H9 (cell line): Measurements from ENCODE around the gene CLCA4. TPM values are rescaled to one million over a fixed set of nuclear protein-coding genes. Genes with fewer than 3 reads are reported as not detected.

Experiments
- DNase-seq: peaks from one replicate; pipeline ENCODE4 v3.0.0-alpha.2; 2017
- H2AFZ ChIP-seq: one replicate; pipeline ENCODE4 v1.6.1; 2013; ENCODE audit warnings: mild to moderate bottlenecking, low read length, control low read depth, moderate library complexity
- H2AK5ac ChIP-seq: 2 replicates; pipeline ENCODE4 v1.6.1; 2013; ENCODE audit warnings: low read length, control low read depth, mixed read lengths; ENCODE audit not compliant: insufficient read length
- H2BK120ac ChIP-seq: one replicate; pipeline ENCODE4 v1.6.1; 2013; ENCODE audit warnings: low read depth, mild to moderate bottlenecking, low read length, control low read depth, inconsistent platforms; ENCODE audit not compliant: poor library complexity, severe bottlenecking
- H2BK12ac ChIP-seq: 2 replicates; pipeline ENCODE4 v1.6.1; 2013; ENCODE audit warnings: low read length, control low read depth, mixed read lengths, low read depth; ENCODE audit not compliant: insufficient read length
- H2BK15ac ChIP-seq: 2 replicates; pipeline ENCODE4 v1.6.1; 2013; ENCODE audit warnings: low read depth, low read length, control low read depth
- H2BK20ac ChIP-seq: one replicate; pipeline ENCODE4 v1.6.1; 2013; ENCODE audit warnings: low read depth, mild to moderate bottlenecking, low read length, control low read depth, inconsistent platforms; ENCODE audit not compliant: poor library complexity, severe bottlenecking
- H2BK5ac ChIP-seq: 2 replicates; pipeline ENCODE4 v1.6.1; 2013; ENCODE audit warnings: low read length, control low read depth, mixed read lengths; ENCODE audit not compliant: insufficient read length
- H3K14ac ChIP-seq: 2 replicates; pipeline ENCODE4 v1.6.1; 2013; ENCODE audit warnings: low read length, control low read depth; ENCODE audit not compliant: insufficient read depth
- H3K18ac ChIP-seq: 2 replicates; pipeline ENCODE4 v1.6.1; 2013; ENCODE audit warnings: low read depth, mild to moderate bottlenecking, mixed read lengths, low read length, control low read depth; ENCODE audit not compliant: insufficient read length
- H3K23ac ChIP-seq: 2 replicates; pipeline ENCODE4 v1.6.1; 2013; ENCODE audit warnings: low read length, control low read depth, mixed read lengths, low read depth; ENCODE audit not compliant: insufficient read length
- H3K23me2 ChIP-seq: 2 replicates; pipeline ENCODE4 v1.6.1; 2013; ENCODE audit warnings: low read depth, mild to moderate bottlenecking, mixed read lengths, low read length, control low read depth; ENCODE audit not compliant: insufficient read length, poor library complexity, severe bottlenecking
- H3K27ac ChIP-seq: 2 replicates; pipeline ENCODE4 v1.5.1; 2013; ENCODE audit warnings: low read length, control low read depth, mixed read lengths, low read depth; ENCODE audit not compliant: insufficient read length
- H3K27me3 ChIP-seq: 2 replicates; pipeline ENCODE4 v1.6.1; 2013; ENCODE audit warnings: low read length, control low read depth, inconsistent platforms; ENCODE audit not compliant: insufficient read depth
- H3K4ac ChIP-seq: 2 replicates; pipeline ENCODE4 v1.6.1; 2013; ENCODE audit warnings: low read depth, mild to moderate bottlenecking, control low read depth, inconsistent platforms, low read length, moderate library complexity
- H3K4me1 ChIP-seq: 2 replicates; pipeline ENCODE4 v1.6.1; 2013; ENCODE audit warnings: low read length, control low read depth, inconsistent platforms; ENCODE audit not compliant: insufficient read depth
- H3K4me2 ChIP-seq: 2 replicates; pipeline ENCODE4 v1.6.1; 2013; ENCODE audit warnings: low read length, control low read depth, mixed read lengths; ENCODE audit not compliant: insufficient read length, insufficient read depth
- H3K56ac ChIP-seq: 2 replicates; pipeline ENCODE4 v1.6.1; 2013; ENCODE audit warnings: low read depth, mild to moderate bottlenecking, mixed read lengths, low read length, control low read depth; ENCODE audit not compliant: insufficient read length
- H3K79me1 ChIP-seq: 2 replicates; pipeline ENCODE4 v1.6.1; 2013; ENCODE audit warnings: low read depth, mild to moderate bottlenecking, moderate library complexity, low read length, control low read depth, inconsistent platforms; ENCODE audit not compliant: insufficient read depth, poor library complexity, severe bottlenecking
- H3K79me2 ChIP-seq: 2 replicates; pipeline ENCODE4 v1.6.1; 2013; ENCODE audit warnings: low read length, control low read depth, inconsistent platforms; ENCODE audit not compliant: insufficient read depth
- H3K9ac ChIP-seq: 2 replicates; pipeline ENCODE4 v1.6.1; 2013; ENCODE audit warnings: low read length, control low read depth, mixed read lengths; ENCODE audit not compliant: insufficient read length; ENCODE audit errors: extremely low read depth
- H3K9me3 ChIP-seq: one replicate; pipeline ENCODE4 v1.6.1; 2013; ENCODE audit warnings: low read depth, low read length, inconsistent platforms; ENCODE audit not compliant: control insufficient read depth
- H3T11ph ChIP-seq: one replicate; pipeline ENCODE4 v1.6.1; 2013; ENCODE audit warnings: mild to moderate bottlenecking, low read length, control low read depth, inconsistent platforms
- H4K20me1 ChIP-seq: one replicate; pipeline ENCODE4 v1.6.1; 2013; ENCODE audit not compliant: control insufficient read depth, insufficient read length, insufficient read depth
- H4K5ac ChIP-seq: 2 replicates; pipeline ENCODE4 v1.6.1; 2013; ENCODE audit warnings: low read depth, mild to moderate bottlenecking, mixed read lengths, low read length, control low read depth; ENCODE audit not compliant: insufficient read length
- H4K8ac ChIP-seq: replicated peaks from 2 replicates; pipeline ENCODE4 v1.6.1; 2013; ENCODE audit warnings: low read length, control low read depth, mixed read lengths, low read depth; ENCODE audit not compliant: insufficient read length
- H4K91ac ChIP-seq: 2 replicates; pipeline ENCODE4 v1.6.1; 2013; ENCODE audit warnings: low read depth, mild to moderate bottlenecking, moderate library complexity, mixed read lengths, low read length, control low read depth; ENCODE audit not compliant: insufficient read length
- H3K27ac Mint-ChIP-seq, 3 experiments: 2 replicates in 2 of 3; 3 replicates in 1 of 3; pipeline ENCODE4 v1.8.0; 2020 to 2021; ENCODE audit warnings: mixed read lengths in 3 of 3, mild to moderate bottlenecking in 1 of 3, moderate library complexity in 1 of 3
- H3K27me3 Mint-ChIP-seq: 2 replicates; pipeline ENCODE4 v1.8.0; 2021; ENCODE audit warnings: low read depth, mild to moderate bottlenecking, moderate library complexity, mixed read lengths
- H3K36me3 Mint-ChIP-seq, 3 experiments: 2 replicates in 2 of 3; 3 replicates in 1 of 3; pipeline ENCODE4 v1.8.0; 2020 to 2021; ENCODE audit warnings: low read depth in 3 of 3, mixed read lengths in 3 of 3; ENCODE audit not compliant: insufficient read depth in 1 of 3
- H3K4me1 Mint-ChIP-seq, 2 experiments: 2 replicates each; pipeline ENCODE4 v1.8.0; 2020; ENCODE audit warnings: mixed read lengths in 2 of 2
- H3K4me3 Mint-ChIP-seq, 2 experiments: 2 replicates in 1 of 2; 3 replicates in 1 of 2; pipeline ENCODE4 v1.8.0; 2020 to 2021; ENCODE audit warnings: mild to moderate bottlenecking in 2 of 2, mixed read lengths in 2 of 2, moderate library complexity in 1 of 2
- H3K9me3 Mint-ChIP-seq, 2 experiments: 2 replicates in 1 of 2; 3 replicates in 1 of 2; pipeline ENCODE4 v1.8.0; 2020; ENCODE audit warnings: mild to moderate bottlenecking in 2 of 2, mixed read lengths in 2 of 2, moderate library complexity in 1 of 2
- WGBS: extraction: QIAGEN DNeasy Blood & Tissue Kit; methylation state at CpG from one replicate; pipeline ENCODE4 v1.1.7; 2013; ENCODE audit warnings: missing lambda C conversion rate, low lambda C conversion rate, mixed read lengths; ENCODE audit not compliant: insufficient read length; ENCODE audit errors: extremely low coverage; 5-methylcytosine and 5-hydroxymethylcytosine counted together
- total RNA-seq: library from RNA; stranded (reverse); gene quantifications from 2 replicates; pipeline ENCODE4 v1.2.1, GENCODE V29; 2021
- TF ChIP-seq, protein P1 (sequence below): fragments of 200-600 bp; sonication (generic); conservative IDR thresholded peaks from 3 replicates; pipeline ENCODE4 v1.8.0; 2021; ENCODE audit warnings: antibody characterized with exemption, mild to moderate bottlenecking

CLCA4 gene
- total RNA-seq, 1 experiment from 2014 or later = not detected

DNA sequence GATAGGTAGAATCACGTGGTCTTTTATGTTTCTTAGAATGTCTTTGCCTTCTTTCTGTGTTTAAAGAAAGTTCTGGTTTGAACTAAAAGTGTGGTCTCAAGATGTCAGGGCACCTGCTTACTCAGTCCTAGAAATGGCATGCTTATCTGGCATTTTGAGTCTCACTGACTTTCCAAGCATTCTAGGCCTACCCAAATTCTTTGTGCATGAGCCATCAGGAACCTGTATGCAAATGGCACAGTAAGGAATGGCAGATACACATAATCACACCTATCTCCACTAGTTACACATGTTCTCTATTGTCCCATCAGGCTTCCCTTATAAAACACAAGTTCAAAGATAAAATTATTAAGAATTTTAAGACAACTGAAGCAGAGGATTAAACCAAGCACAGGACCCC, 29.5 kb upstream of the CLCA4 start:
- H2AK5ac ChIP-seq = no peak overlapping the region
- no peak overlapping the region for H3K4me3 Mint-ChIP-seq
- H4K8ac ChIP-seq = no peak overlapping the region
- no peaks in the 10 kb centered on the region for H3K4me1 ChIP-seq
- no peak overlapping the region for H3K4me2 ChIP-seq
- no peak overlapping the region for H3K27ac ChIP-seq
- H2BK120ac ChIP-seq = no peak overlapping the region
- no peaks in the 10 kb centered on the region for H3K36me3 Mint-ChIP-seq
- no peaks in the 10 kb centered on the region for H3K9me3 ChIP-seq
- no peak overlapping the region for H2AFZ ChIP-seq
- H2BK12ac ChIP-seq = no peak overlapping the region
- H4K20me1 ChIP-seq = no peaks in the 10 kb centered on the region
- H3K4ac ChIP-seq = no peak overlapping the region
- H3K27me3 ChIP-seq = no peaks in the 10 kb centered on the region
- no peaks in the 10 kb centered on the region for H3K79me2 ChIP-seq
- no peak overlapping the region for H3K23ac ChIP-seq
- H3K27me3 Mint-ChIP-seq = no peaks in the 10 kb centered on the region
- no peak overlapping the region for H3K56ac ChIP-seq
- H3K23me2 ChIP-seq = no peaks in the 10 kb centered on the region
- no peak for DNase-seq
- WGBS = no CpG with 5 or more reads among the region's 1 CpG
- no peak overlapping the region for H3T11ph ChIP-seq
- no peak overlapping the region for H3K14ac ChIP-seq
- no peak overlapping the region for H4K91ac ChIP-seq
- no peak overlapping the region; a peak in 1 of 7 replicates for H3K27ac Mint-ChIP-seq
- no peaks in the 10 kb centered on the region for H3K79me1 ChIP-seq
- H3K4me1 Mint-ChIP-seq = peaks cover 2 to 10% of the 10 kb centered on the region in 2 experiments; a peak in 2 of 4 replicates
- no peak overlapping the region for H2BK15ac ChIP-seq
- H2BK5ac ChIP-seq = no peak overlapping the region
- H3K9ac ChIP-seq = no peak overlapping the region
- no peak overlapping the region for H4K5ac ChIP-seq
- no peaks in the 10 kb centered on the region for H3K9me3 Mint-ChIP-seq
- H2BK20ac ChIP-seq = no peak overlapping the region
- H3K18ac ChIP-seq = no peak overlapping the region
- TF ChIP-seq, protein P1, sequence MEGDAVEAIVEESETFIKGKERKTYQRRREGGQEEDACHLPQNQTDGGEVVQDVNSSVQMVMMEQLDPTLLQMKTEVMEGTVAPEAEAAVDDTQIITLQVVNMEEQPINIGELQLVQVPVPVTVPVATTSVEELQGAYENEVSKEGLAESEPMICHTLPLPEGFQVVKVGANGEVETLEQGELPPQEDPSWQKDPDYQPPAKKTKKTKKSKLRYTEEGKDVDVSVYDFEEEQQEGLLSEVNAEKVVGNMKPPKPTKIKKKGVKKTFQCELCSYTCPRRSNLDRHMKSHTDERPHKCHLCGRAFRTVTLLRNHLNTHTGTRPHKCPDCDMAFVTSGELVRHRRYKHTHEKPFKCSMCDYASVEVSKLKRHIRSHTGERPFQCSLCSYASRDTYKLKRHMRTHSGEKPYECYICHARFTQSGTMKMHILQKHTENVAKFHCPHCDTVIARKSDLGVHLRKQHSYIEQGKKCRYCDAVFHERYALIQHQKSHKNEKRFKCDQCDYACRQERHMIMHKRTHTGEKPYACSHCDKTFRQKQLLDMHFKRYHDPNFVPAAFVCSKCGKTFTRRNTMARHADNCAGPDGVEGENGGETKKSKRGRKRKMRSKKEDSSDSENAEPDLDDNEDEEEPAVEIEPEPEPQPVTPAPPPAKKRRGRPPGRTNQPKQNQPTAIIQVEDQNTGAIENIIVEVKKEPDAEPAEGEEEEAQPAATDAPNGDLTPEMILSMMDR = no peak
